SKM-1 (cell line): Measurements from ENCODE around the gene BCAS1.
"Not testable (repeated sequence)": the region's sequence is repeated elsewhere in the genome, so short reads cannot be mapped to it uniquely, and the experiment has no call there.

Experiments
- DNase-seq: peaks from one replicate; lab custom pipeline; 2025; ENCODE audit not compliant: unreplicated experiment; lab: John Stamatoyannopoulos, UW

Gene BCAS1

GRCh38 chr20:53993310-53993709 is 77.1 kb downstream of the BCAS1 start:
- DNase-seq: no peak

GRCh38 chr20:53990768-53991450 is 79.5 kb downstream of the BCAS1 start:
- DNase-seq: no peak

GRCh38 chr20:53990003-53990402 is 80.4 kb downstream of the BCAS1 start:
- DNase-seq: no peak

GRCh38 chr20:53989401-53989800 is 81.0 kb downstream of the BCAS1 start:
- no peak for DNase-seq

GRCh38 chr20:53986037-53986650 is 84.2 kb downstream of the BCAS1 start:
- no peak for DNase-seq

- no peak for DNase-seq
Observed at GRCh38 chr20:53985150-53985518, 85.3 kb downstream of the BCAS1 start.

GRCh38 chr20:53984356-53985149 is 85.8 kb downstream of the BCAS1 start:
- DNase-seq: no peak

- no peak for DNase-seq
Observed at GRCh38 chr20:53983401-53983800, 87.0 kb downstream of the BCAS1 start.

- no peak for DNase-seq
Observed at GRCh38 chr20:53982624-53983023, 87.8 kb downstream of the BCAS1 start.

- no peak for DNase-seq
Observed at GRCh38 chr20:53981752-53982437, 88.5 kb downstream of the BCAS1 start.

GRCh38 chr20:53981130-53981529 is 89.3 kb downstream of the BCAS1 start:
- no peak for DNase-seq

GRCh38 chr20:53980031-53980465 is 90.3 kb downstream of the BCAS1 start:
- no peak for DNase-seq

GRCh38 chr20:53978497-53978896 is 91.9 kb downstream of the BCAS1 start:
- DNase-seq: no peak

GRCh38 chr20:53977391-53977790 is 93.0 kb downstream of the BCAS1 start:
- DNase-seq: no peak

- DNase-seq: no peak
Observed at GRCh38 chr20:53975761-53976160, 94.6 kb downstream of the BCAS1 start.

- DNase-seq: no peak
Observed at GRCh38 chr20:53974785-53975555, 95.4 kb downstream of the BCAS1 start.

- DNase-seq: not testable (repeated sequence)
Observed at GRCh38 chr20:53973882-53974281, 96.5 kb downstream of the BCAS1 start.

GRCh38 chr20:53972179-53972578 is 98.2 kb downstream of the BCAS1 start:
- no peak for DNase-seq

- DNase-seq: no peak
Observed at GRCh38 chr20:53971096-53971683, 99.2 kb downstream of the BCAS1 start.

- DNase-seq: no peak
Observed at GRCh38 chr20:53970232-53970631, 100.2 kb downstream of the BCAS1 start.
